Hematopoietic multipotent progenitor cell treated with erythropoietin and hydrocortisone succinate and interleukin-3 and kit ligand, for 4 days (in vitro differentiated cells): ENCODE results near the gene FUOM.

Source experiments
- DNase-seq: peaks from one replicate; pipeline ENCODE4 v3.0.0-alpha.2; 2015

The FUOM gene, protein sequence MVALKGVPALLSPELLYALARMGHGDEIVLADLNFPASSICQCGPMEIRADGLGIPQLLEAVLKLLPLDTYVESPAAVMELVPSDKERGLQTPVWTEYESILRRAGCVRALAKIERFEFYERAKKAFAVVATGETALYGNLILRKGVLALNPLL

DNA sequence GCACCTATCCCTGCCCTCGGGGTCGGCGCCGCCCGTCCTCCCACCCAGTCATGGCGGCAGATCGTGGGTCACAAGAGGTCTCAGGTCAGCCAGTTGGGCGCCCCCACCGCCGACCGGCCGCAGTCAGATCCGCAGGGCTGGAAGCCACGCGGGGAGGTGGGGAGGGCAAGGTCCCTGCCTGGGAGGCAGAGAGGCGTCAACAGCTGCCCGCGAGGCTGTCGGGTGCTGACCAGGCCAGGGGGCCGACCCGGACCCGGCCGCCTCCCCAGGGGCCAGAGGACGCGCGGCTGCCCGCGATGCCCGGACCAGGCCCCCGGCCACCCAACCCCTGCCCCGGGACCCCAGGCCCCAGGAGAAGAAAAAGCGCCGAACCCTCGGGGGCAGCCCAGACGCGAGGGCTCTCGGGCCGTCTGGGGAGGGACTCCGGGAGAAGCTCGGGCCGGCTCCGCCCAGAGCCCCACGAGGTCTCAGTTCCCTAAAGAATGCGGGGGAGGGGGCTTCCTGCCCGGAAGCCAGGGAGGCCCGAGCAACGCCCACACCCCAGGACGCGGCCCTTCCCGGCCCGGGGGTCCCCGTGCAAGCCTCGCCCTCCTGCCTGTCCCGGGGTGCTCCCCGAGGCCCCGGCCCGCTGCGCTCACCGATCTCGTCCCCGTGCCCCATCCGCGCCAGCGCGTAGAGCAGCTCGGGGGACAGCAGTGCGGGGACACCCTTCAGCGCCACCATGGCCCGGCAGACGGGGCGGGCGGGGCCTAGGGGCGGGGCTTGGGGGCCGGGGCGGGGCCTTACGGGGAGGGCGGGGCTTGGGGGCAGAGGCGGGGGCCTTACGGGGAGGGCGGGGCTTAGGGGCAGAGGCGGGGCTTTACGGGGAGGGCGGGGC, at the start of gene FUOM:
FUOM (minus strand) TSS at position 735 of the 877 bp plus-strand sequence; CDS start at position 723, 12 bp downstream.
- DNase-seq, result peak; percentile 83

DNA sequence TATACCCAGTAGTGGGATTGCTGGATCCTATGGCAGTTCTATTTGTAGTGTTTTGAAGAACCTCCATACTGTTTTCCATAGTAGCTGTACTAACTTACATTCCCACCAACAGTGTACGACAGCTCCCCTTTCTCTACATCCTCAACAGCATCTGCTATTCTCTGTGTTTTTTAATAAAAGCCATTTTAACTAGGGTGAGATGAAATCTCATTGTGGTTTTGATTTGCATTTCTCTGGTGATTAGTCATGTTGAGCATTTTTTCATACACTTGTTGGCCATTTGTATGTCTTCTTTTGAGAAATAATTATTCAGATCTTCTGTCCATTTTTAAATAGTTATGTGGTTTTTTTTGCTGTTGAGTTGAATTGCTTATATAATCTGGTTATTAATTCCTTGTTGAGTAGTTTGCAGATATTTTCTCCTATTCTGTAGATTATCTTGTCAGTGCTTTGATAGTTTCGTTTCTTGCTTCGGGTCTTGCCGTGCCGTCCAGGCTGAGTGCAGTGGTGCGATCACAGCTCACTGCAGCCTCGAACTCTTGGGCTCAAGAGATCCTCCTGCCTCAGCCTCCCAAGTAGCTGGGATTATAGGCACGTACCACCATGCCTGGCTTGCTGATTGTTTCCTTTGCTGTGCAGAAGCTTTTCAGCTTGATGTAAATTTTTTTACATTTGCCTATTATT, 48.2 kb upstream of the FUOM start:
- DNase-seq, result no peak

DNA sequence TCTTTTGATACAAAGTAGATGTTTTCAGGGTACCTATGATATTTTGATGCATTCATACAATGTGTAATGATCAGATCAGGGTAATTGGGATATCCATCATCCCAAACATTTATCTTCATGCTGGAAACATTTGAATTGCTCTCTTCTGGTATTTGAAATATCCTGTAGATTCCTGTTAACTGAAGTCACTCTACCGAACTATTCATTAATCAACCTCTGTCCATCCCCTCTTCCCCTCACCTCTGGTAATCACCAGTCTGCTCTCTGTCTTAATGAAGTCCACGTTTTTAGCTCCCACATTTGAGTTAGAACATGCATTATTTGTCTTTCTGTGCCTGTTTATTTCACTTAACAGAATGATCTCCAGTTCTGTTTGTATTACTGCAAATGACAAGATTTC, 47.5 kb upstream of the FUOM start:
- no peak for DNase-seq

DNA sequence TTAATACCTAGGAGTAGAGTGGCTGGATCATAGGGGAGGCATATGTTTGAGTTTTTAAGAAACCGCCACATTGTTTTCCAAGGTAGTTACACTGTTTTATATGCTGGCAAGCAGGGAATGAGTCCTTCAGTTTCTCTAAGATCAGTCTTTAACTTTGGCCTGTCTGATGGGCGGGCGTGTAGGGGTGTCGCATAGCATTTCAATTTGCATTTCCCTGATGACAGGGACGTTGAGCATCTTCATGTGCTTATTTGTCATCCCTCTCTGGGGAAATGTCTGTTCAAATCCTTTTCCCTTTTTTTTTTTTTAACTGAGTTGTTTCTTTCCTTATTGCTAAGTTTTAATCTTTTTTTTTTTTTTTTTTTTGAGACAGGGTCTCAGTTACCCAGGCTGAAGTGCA, 46.0 kb upstream of the FUOM start:
- no peak for DNase-seq

DNA sequence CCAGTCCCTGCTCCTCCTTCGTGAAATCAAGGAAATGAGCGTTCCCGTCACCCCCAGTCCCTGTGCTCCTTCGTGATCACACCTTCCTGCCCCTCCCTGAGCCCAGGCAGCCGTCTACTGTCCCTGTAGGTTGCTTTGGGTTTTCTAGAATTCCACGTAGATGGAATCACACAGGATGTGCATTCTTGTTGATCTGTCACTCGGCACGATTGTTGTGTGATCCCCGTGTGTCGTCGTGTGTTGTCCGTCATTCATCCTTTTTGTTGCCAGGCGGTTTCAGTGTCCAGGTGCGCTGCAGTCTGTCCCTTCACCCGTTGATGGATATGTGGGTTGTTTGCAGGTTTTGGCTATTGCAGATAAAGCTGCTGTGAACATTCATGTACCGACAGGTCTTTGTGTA, 45.5 kb upstream of the FUOM start:
- DNase-seq, result no peak

DNA sequence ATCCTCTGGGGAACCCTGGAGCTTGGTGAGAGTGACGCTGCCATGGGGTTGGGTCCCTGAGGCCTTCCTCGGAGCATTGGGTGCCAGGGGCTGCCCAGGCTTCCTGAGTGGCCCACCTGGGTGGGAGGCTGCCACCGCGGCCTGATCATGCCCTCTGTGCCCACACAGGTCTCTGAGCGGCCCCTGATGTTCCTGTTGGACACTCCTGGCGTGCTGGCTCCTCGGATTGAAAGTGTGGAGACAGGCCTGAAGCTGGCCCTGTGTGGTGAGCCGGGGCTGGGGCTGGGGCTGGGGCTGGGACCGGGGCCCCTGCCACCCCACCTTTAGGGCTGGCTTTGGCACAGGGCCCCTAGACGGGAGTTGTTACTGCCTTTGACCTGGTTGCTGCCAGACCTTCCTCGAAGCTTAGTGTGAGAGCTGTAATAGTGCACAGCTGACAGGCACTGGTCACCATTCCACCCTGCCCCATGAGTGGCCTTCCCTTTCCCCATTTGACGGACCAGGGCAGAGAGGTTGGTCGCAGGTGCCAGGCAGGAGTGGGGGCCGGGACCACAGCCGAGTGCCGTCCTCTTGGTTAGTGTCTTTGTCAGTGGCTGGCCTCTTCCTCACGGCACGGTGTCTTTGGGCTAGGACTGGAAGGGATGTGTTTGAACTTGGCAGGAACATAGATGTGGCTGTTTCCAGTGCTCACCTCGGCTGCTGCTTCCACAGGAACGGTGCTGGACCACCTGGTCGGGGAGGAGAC, 44.3 kb upstream of the FUOM start:
- DNase-seq, result no peak

DNA sequence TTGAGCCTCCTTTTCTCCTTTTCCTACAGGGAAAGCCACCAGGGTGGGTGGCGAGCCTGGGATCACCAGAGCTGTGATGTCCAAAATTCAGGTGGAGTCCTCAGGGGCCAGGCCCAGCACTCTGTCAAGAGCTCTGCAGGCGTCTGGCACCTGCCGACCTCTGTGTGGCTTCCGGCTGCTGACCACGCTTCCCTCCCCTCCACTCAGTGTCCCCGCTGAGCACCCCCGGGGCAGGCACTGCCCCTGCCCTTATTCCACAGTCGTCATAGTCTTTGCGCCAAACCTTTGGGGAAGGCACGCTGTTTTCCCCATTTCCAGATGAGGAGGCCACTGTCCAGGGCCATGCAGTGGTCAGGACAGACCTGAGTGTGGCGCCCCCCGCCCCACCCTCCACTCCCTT, 43.7 kb upstream of the FUOM start:
- no peak for DNase-seq

DNA sequence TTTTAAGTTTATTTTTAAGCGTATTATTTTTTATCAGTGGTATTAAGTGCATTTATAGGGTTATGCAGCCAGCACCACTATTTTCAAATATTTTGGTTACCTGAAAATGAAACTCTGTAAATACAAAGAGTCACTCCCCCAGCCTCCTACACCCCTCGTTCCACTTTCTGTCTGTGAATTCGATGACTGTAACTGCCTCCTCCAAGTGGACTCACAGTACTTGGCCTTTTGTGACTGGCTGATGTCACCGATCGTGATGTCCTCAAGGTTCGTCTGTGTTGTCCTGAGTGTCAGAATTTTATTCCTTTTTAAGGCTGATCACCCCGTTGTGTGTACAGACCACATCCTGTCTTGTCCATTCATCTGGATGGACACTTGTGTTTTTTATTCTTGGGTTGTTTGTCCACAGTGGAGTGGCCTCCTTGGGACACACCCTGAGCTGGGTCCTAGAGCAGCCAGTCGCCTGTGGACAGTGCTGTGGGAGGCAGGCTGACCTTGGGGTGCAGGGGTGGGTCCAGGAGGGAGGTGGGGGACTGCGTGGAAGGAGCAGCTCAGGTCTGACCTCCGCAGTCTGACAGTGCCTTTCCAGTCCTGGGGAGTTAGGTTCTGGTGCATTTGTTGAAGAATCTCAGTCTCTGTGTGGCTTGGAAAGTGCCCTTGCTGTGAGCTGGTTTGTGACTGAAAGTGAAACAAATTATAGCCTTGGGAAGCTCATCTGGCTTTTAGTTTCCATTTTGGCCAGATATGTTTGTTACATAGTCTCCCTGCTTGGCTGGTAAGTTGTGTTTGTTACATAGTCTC, 43.0 kb upstream of the FUOM start:
- DNase-seq, result no peak

DNA sequence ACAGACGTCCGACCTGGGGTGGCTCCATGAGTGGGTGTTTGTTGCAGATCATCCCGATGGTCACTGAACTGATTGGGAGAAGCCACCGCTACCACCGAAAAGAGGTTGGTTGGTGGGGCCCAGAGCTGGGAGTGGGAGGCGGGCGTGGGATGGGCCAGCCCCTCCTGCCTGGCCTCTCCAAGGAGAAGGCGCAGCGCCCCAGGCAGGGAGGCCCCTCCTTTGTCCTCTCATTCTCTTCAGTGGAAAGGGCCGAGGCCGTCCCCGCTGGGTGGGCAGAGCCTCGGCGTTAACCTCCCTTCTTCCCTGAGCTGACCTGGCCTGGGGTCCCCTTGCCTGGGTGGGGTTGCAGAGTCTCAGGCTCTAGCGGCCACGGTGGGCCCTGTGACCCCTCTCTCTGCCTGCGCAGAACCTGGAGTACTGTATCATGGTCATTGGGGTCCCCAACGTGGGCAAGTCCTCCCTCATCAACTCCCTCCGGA, 41.3 kb upstream of the FUOM start:
- DNase-seq, result no peak

DNA sequence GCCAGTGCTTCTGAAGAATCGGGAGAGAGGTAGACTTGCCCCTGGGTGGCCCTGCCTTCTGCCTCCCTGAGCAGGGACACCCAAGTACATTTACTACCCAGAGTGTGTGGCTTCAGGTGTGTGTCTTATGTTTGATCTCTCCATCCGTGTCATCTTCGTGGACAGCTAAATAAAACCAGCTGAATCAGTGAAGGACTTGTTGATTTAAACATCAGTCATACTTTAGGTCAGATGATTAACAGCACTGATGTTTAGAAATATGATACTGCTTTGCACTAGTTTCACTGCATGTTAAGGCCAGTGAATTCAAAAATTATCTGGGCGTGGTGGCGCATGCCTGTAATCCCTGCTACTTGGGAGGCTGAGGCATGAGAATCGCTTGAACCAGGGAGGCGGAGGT, 40.1 kb upstream of the FUOM start:
- DNase-seq, result no peak

DNA sequence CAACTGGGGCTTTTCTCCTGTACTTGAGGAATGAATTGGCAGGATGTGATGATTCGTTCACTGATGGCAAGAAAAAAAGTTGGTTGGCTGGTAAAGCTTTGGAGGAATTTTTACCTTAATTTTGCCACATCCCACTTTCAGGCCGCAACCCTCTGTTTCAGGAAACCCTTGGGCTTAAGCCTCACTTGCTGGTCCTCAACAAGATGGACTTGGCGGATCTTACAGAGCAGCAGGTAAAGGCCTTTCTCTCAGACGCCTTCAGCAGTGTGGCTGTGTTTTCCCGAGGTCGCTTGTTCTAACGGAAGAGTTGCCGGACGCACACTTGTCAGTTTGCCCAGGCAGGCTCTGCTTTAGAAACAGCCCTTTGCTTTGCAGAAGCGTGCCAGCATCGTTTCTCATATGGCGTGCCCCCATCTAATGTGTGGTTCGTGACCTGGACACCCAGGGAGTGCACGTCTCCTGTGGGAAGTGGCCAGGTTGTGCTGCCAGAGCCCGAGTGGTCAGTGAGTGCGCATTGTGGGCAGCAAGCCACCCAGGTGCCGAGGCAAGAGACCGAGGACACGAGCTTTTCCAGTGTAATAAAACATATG, 38.3 kb upstream of the FUOM start:
- no peak for DNase-seq

DNA sequence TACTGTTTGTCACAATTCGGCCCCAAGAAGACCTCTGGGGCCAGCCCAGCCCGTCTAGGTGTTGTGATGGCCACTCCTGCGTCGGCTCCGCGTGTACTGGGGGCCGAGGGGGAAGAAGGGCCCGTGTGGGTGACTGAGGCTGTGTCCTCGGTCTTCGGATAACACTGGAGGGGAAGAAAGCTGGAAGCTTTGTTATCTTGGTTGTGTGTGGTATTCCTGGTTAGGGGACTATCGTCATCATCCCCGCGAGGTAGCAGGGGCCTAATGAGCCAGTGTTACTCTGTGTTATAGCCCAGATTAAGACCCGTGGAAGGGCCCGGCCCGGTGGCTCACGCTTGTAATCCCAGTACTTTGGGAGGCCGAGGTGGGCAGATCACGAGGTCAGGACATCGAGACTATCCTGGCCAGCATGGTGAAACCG, 37.0 kb upstream of the FUOM start:
- peak; percentile 40 for DNase-seq

DNA sequence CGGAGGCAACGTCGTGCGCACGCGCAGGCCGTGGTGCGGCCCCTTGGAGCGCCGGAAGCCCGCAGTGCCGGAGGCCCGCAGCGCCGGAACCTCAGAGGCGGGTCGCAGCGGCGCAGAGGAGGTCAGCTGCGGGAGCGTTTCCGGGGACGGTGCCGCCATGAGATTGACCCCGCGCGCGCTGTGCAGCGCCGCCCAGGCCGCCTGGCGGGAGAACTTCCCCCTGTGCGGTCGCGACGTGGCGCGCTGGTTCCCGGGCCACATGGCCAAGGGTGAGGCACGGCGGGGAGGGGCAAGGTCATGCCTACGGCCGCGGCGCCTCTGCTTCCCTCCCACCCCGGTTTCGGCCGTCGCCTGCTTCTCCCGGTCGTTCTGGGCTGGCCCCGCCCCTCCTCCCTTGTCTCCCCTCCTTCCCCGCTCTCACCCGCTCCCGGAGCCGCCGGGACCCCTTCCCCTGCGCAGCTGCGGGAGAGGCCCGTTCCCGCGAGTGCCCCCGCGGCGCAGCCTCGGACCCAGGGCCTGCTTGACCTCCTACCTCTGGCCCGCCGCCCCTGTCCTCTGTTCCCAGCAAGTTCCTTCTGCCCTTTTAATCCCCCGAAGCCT, 36.3 kb upstream of the FUOM start, which contains the start of gene MTG1:
MTG1 (plus strand) TSS at position 94 of the 600 bp plus-strand sequence; CDS start at position 158, 64 bp downstream.
- DNase-seq, result peak; percentile 97

DNA sequence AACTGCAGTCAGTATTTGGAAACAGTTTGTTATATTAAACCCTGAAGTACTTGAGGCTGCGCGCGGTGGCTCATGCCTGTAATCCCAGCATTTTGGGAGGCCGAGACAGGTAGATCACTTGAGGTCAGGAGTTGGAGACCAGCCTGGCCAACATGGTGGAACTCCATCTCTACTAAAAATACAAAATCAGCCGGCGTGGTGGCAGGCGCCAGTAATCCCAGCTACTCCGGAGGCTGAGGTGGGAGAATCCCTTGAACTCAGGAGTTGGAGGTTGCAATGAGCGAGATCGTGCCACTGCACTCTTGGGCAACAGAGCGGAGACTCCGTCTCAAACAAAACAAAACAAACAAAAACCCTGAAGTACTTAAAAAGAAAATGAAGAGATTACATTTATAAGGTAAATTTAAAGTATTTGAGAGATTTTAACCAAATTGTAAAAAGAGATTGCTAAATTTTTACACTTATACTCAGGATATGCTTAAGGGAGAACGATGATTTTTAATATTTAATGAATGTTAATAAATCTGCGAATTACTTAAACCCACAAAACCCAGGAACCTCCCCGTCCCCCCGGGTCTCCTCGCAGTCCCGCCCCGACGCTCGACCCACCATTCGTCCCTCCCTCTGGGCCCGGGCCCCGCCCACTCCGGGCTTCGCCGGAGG, 35.7 kb upstream of the FUOM start:
- DNase-seq, result no peak

DNA sequence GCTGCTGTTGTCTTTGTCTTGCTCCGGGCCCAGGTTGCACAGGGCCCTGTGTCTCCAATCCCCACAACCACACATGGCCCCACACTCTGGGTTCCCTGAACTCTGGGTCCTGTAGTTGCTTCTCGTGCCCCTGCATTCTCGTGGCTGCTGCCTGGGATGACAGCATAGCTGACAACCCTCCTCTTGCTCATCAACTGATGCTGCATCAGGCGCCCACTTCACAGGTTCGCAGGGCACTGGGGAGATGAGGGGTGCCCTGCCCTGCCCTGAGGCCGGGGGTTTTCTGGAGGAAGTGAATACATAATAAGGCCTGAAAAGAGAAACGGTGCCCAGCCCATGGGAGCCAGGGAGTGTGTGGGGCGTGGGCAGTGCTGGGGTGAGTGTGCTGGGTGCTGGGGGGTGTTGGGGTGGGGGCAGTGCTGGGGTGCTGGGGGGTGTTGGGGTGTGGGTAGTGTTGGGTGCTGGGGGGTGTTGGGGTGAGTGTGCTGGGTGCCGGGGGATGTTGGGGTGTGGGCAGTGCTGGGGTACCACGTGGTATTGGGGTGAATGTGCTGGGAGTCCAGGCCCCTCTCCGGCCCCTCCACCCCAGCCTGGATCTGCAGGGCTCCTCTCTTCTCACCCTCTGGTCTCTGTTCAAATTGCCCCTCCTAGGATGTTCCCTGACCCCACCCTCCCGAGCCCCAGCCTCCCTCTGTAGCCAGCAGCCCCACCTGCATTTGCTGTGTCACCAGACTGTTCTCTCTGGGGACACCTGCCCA, 34.1 kb upstream of the FUOM start:
- no peak for DNase-seq

DNA sequence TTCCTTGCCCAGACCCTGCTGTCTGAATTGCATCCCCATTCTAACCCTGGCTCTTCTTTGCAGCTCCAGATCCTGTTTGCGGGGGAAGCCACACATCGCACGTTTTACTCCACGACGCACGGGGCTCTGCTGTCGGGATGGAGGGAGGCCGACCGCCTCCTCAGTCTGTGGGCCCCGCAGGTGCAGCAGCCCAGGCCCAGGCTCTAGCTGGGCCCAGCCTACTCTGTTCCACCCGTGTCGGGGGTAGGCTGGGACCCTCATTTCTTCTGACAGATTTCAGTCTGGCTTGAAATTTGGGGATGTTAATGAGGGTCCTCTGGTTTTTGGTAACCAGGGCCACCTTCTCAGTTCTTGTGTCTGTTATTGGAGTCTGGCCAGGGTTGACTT, 33.4 kb upstream of the FUOM start:
- DNase-seq, result no peak

DNA sequence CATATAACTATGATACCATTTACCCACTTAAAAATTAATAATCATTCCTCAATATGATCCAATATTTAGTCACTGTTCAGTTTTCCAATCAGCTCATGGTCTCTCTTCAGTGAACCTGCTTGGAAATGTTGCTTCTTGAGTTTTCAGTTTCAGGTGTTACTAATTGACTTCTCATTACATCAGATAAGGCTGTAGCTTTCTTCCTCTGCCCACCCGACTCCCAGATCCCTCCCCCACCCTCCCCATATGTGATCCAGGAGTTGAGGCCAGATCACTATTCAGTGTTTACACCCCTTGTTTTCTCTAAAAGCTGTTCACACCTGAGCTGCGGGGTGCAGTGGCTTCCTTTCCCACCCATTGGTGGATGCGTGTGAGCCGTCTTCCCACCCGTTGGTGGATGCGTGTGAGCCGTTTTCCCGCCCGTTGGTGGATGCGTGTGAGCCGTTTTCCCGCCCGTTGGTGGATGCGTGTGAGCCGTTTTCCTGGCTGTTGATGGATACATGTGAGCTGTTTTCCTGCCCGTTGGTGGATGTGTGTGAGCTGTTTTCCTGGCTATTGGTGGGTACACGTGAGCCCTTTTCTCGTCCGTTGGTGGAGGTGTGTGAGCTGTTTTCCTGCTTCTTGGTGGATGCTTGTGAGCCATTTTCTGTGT, 32.9 kb upstream of the FUOM start:
- DNase-seq, result no peak

DNA sequence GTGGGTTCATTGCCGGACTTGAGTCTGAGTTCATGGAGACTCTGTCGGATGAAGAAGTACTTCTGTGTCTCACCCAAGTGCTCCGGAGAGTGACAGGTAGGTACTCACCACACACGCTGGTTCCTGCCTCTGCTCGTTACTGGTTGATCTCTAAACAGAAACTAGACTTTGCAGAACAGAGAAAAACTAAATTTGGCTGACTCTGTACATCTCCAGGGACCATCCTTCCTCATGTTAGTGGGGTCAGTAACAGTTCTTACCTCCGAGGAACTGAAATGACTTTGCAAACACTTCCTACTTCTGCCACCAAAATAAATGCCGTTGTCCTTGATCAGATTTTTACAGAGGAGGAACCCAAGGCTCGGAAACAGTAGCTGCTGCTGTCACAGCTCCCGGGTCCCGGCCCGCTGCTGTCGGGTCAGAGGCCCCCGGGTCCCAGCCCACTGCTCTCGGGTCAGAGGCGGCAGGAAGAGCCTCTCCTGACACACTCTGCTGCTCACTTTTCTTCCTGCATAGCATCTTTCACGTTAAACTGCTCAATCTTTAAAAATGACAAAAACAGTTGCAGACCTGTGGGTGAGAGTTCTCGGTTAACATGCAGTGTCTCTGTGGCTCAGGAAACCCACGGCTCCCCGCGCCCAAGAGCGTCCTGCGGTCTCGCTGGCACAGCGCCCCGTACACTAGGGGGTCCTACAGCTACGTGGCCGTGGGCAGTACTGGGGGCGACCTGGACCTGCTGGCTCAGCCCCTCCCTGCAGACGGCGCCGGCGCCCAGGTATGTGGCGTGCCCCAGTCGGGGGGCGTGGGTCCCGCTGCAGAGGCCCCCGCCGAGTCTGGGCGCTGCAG, 31.4 kb upstream of the FUOM start:
- peak; percentile 57 for DNase-seq
